HL-60/S4 (cell line): ENCODE data around the gene HSPB1.
"Not testable (repeated sequence)": the region's sequence is repeated elsewhere in the genome, so short reads cannot be mapped to it uniquely, and the experiment has no call there.

Experiments used
- in situ Hi-C: fragments of 300-500 bp; cut with MboI; formaldehyde crosslinking; loops from 2 replicates; pipeline ENCODE4 v1.14.3; 2022; ENCODE audit warnings: low sequenced_read_pairs

The HSPB1 gene

DNA sequence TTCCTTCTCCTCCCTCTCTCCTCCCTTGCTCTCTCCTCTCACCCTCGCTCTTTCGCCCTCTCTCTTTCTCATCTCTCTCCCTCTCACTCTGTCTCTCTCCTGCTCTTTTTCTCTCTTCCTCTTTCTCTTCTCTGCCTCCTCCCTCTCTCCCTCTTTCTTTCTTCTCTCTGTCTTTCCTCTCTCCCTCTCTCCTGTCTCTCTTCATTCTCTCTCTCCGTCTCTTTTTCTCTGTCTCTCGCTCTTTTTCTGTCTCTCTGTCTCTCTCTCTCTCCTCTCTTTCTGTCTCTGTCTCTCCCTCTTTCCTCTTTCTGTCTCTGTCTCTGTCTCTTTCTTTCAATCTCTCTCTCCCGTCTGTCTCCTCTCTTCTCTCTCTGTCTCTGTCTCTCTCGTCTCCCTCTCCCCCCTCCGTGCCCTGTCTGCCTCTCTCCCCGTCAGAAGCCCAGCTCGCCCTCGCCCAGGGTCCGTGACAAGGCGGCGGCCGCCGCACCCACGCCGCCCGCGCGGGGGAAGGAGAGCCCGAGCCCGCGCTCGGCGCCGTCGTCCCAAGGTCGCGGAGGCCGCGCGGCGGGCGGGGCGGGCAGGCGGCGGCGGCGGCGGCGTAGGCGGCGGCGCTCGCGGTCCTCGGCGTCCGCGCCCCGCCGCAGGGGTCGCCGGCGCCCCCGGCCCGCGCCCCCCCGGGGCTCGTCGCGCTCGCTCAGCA is 21.3 kb upstream of the HSPB1 start:
- in situ Hi-C loops = no loop called here

DNA sequence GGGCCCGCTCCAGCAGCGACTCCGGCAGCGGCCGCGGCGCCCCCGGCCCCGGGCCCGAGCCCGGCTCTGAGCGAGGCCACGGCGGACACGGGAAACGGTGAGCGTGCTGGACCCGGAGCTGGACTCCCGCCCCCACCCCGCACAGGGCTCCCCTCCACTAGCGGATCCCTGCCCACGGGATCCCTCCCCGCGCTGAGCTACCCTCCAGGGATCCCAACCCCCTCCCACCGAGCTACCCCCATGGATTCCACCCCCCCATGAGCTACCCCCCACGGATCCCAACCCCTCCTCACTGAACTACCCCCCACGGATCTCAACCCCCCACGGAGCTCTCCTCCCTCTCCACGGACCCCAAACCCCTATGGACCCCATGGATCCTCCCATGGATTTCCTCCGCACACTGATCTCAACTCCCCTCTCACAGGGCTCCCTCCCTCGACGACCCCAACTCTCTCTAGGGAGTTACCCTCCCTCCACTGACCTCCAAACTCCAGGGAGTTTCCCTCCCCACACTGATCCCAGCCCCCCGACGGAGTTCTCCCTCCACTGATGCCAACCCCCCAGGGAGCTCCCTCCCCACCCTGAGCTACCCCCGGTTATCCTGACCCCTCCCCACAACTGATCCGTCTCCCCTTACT is 20.6 kb upstream of the HSPB1 start:
- in situ Hi-C loops = no loop called here

DNA sequence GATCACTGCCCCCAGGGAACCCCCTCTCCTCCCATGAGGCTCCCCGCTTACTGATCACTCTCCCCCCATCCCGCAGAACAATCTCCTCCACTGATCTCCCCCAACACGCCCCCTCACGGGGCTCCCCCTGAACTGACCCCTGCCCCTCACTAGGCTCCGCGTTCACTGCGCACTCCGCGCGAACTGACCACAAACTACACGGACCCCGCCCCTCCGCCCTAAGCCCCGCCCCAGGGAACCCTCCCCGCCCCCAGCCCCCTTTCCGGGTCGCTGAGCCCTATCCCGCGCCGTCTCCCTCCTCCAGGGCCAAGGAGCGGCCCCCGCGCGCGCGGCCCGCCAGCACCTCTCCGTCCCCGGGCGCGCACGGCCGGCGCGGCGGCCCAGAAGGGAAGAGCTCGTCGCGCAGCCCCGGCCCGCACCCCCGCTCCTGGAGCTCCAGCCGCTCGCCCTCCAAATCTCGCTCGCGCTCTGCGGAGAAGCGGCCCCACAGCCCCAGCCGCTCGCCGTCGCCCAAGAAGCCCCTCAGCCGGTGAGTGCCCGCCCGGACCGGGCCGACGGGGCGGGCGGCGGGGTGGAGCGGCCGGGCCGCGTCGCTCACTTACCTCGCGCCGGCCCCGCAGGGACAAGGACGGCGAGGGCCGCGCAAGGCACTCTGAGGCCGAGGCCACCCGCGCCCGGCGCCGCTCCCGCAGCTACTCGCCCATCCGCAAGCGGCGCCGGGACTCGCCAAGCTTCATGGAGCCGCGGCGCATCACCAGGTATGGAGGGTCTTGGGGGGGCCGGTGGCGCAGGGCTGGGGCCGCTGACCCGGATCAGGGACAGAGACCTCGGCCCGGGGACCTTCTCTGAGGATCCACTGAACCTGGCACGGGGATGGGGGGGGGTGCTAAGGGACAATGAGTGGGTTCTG is 19.9 kb upstream of the HSPB1 start:
- in situ Hi-C loops = no loop called here

DNA sequence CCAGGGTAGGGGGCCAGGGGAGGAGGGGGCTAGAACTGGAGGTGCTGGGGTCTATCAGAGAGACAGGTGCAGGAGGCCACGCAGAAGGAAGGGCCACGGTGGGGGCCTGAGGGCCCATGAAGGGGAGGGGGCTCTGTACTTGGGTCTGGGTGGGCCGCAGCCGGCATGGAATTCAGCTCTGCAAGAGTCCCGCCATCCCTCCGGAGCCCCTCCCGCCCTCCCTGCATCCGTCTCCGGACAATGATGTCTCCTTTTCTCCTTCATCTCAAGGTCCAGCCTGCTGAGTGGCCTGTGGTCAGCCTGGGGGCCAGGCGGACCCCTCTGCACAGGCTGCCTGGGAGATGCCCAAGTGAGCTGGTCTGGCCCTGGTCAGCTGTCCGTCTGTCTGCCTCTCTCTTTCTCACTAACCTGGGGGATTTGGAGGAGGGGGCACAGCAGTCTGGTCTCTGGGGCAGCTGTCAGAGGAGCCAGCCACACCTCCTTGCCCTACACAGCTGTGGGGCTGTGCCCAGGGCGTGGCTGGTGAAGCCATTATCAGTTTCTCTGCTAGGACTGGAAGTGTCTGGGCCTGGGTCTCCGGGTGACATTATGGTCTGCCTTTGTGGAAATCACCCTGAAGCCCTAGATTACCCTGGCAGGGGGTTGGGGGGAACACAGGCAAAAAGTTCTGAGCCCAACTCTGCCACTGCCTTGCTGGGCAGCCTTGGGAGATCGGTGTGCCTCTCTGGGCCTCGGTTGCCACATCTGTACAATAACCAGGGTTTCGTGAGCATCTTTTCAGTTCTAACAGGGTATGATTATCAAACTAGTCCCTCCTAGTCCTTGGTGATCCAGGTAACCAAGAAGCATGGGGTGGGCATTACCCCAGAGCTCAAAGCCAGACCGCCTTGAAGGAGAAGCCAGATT is 19.0 kb upstream of the HSPB1 start:
- in situ Hi-C loops = no loop called here

DNA sequence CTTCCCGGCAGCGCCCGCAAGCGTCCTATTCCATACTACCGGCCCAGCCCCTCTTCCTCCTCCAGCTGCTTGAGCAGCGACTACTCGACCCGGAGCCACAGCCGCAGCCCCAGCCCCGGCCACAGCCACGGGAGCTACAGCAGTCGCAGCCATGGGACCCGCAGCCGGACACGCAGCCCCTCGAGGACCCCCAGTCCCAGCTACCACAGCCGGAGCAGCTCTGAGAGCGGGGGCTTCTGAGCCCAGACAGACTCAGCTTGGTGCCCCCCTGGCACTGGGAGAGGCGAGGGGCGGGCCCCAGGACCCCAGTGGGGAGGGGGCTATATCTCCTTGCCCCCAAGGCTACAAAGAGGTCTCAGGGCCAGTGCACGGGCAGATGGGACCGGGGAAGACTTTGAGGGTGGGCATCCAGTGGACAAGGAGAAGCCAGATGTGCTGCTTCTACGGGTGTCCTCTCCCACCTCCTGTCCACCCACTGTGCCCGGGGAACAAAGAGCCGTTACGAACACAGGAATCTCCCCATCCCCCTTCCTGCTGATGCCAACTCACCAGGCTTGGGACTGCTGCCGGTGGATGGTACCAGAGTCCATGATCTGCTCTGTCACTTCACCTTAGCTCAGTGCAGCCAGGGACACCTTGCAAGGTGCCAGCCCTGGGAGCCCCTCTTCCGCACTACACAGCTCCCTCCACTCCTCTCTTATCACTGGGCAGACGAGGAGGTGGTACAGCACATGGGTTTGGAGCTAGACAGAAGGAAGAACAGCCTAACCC is 16.7 kb upstream of the HSPB1 start:
- in situ Hi-C loops = no loop called here

DNA sequence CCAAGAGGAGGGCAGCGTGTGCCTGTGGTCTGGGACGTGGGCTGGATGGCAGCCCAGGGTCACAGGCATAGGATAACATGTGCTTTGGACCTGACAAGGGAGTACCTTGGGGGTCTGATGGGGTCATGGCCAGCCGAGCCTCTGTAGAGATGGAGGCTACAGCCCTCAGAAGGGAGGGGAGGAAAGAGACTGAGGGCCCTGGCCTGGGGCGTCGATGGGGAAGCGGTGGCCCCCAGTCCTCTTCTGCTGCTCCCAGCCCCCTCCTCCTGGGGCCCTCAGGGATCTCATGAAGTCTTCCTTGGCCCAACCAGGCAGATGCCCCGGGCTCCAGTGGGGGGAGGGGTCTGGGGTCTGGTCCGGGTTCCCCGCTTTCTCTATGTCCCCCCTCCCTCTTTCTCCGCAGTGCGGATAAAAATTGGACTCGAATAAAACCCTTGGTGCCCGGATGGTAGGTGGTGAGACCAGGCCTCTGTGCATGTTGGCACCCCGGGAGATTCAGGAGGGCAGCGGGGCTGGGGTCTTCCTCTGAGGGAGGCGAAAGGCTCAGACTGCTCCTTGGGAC is 15.6 kb upstream of the HSPB1 start:
- in situ Hi-C loops = no loop called here

DNA sequence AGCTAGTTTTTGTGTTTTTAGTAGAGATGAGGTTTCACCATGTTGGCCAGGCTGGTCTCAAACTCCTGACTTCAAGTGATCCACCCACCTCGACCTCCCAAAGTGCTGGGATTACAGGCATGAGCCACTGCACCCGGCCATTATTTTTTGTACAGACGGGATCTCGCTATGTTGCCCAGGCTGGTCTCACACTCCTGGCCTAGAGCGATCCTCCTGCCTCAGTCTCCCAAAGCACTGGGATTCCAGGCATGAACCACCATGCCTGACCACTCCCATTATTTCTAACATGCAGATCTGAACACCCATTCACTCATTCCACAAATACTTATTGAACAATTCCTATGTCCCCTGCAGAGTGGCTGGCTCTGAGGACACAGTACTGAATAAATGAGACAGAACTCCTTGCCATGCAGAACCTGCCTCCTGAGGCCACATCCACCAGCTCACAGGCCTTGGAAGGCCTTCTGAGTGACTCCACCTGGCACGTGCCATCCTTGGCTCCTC is 11.6 kb upstream of the HSPB1 start:
- in situ Hi-C loops = not testable (repeated sequence)

DNA sequence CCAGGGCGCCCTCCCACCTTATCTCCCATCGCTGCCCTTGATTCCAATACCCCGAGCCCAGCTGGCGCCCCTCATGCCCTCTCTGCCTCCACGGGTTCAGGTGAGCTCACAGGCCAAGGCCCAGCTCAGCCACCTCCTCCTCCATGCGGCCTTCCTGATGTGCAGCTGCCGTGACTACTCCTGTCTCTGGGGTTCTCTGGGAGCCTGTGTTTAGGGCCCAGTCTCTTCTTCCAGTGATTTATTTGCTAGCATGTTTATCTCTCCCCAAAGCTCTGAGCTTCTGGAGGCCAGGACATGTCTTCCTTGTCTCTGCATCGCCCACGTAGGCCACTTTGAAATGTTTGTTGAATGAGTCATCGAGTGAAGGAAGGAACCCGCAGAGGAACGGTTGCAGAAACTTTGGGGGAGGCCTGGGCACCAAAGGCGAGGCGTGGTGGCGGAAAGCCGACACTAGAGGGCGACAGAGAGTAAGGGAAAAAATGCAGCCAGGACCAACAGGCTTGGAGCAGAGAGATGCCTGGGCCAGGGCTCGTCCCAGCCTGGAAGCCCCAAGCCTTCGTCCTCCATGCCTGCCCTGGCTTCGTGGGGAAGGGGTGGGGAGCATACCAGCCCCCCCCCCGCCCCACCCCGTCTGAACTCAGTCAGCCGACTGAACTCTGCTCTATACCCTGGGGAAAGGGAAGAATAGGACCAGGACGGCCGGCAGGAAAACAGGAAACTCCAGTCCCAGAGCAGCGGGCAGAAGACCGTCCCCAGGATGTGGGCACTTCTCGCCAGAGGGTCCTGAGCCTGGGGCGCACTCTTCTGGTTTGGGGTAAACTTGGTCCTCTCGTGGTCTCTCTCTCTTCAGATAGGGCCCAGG is 10.9 kb upstream of the HSPB1 start:
- in situ Hi-C loops = no loop called here

DNA sequence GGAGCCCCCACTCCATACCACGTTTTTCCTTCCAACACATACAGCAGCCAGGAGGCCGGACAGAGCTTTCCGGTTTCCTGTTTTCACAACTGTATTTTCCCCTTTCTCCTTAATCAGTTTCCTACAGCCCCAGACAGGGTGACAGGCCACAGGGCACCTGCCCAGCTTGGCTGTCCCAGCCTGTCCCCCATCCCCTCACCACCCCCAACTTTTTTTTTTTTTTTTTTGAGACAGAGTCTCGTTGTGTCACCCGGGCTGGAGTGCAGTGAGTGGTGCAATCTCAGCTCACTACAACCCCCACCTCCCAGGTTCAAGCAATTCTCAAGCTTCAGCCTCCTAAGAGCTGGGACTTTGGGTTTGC is 10.3 kb upstream of the HSPB1 start:
- in situ Hi-C loops = no loop called here

DNA sequence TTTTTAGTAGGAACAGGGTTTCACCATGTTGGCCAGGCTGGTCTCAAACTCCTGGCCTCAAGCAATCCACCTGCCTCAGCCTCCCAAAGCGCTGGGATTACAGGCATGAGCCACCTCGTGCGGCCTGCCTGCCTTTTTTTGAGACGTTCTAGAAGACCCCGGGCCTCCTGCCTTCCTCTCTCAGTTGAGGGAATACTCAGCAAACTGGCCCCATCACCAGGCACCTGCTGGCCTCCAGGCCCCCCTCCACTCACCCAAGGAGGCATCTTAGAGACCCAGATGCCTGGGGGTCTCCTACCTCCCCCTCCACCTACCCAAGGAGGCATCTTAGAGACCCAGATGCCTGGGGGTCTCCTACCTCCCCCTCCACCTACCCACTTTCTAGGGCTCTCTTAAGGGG is 9.6 kb upstream of the HSPB1 start:
- in situ Hi-C loops = not testable (repeated sequence)

DNA sequence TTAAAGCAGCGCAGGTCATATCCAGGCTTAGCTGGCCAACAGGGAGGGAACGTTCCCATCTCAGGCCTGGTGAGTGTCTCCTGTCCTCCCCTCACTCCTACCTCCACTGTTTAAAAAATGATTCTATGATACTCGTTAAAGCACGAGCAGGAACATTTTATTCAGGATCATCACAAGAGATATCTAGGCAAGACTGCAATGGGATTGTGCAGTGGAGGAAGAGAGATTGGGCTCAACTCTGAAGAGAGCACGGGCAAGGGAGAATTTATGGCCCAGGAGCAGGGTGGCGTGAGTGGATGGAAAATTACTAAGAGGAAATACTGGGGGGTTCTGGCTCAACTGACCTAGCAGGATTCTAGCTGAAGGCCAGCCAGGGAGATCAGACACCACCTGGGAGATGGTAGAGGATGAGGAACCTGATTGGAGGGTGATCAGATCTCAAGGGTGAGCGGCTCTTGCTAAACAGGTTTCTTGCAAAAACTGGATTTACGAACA is 9.0 kb upstream of the HSPB1 start:
- in situ Hi-C loops = no loop called here

DNA sequence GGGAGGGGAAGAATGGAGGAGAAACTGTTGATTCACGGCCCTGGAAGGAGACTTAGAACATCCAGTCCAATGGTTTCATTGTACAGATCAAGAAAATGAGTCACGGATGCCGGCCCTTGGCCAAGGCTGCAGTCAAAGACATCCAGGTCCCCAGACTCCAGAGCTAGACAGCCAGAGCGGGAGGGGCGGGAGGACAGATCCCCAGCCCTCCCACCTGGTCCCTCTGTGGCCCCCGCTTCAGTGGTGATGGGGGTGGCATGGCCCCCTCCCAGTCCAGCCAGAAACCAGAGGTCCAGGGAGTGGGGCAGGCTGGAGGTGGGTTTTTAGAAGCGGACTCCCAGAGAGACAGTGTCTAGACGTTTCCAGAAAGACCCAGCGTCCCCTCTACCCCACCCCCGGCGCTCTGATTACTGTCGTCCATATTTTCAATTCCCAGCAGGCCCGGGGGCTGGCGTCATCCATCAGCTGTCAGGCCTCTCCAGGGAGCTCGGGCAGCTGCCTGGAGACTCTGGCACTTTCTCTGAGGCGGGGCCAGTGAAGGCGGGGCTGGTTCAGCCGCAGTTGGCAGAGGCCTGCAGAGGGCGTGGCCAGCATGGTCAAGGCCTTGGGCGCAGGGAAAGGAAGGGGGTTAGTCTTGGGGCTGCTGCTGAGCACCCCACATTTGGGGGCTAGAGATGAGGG is 8.0 kb upstream of the HSPB1 start:
- in situ Hi-C loops = no loop called here

DNA sequence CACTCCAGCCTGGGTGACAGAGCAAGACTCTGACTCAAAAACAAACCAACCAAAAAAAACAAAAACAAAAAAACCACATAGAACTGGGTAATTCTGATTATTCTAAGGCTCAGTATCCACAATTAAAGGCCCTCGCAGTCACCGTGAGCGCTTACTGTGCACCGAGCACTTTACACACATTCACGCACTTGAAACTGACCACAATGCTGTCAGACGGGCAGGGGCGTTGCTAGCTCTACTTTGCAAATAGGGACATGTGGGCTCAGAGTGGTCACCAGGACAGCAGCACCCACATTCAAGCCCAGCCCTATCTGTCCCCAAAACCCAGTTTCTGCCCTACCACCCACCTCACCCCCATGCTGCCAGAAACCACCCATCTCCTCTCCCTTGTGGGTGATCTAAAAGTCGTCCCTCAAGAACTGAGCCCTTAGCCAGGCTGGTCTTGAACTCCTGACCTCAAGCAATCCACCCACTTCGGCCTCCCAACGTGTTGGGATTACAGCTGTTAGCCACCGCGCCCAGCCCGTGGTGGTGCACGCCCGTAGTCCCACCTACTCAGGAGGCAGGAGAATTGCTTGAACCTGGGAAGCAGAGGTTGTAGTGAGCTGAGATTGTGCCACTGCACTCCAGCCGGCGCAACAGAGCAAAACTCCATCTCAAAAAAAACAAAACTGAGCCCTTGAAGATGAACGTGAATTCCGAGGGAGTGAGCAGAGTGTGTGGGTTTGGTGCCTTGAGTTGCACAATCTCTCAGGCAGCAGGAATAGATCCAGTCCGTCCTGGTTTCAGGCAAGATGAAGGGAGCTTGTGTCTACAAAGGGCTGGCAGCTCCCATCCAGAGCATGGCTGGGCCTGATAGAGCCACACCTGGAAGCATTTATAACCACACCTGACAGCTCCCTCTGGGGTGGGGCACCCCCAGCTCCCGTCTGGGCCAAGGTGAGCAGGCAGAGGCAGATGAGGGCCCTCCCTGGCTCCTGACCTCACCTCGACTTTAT is 5.4 kb upstream of the HSPB1 start:
- in situ Hi-C loops = no loop called here

DNA sequence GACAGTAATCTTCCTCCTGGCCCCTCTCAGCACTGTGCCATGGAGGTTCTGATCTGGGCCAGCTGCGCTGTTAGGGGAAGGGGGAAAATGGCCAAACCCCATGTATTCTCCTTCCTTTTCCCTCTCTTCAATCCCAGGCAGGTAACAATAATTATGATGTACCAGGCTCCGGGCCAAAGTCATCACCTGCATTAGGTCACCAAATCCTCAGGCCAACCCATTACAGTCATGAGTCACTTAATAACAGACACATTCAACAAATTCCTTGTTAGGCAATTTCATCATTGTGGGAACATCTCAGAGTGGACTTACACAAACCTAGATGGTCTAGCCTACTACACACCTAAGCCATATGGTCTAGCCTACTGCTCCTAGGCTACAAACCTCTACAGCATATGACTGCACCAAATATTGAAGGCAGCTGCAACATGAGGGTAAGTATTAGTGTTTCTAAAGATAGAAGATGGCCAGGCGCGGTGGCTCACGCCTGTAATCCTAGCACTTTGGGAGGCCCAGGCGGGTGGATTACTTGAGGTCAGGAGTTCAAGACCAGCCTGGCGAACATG is 2.2 kb upstream of the HSPB1 start:
- in situ Hi-C loops = loop anchor here (25.0 kb wide), 1 partner anchor 438 kb away; no protein-coding TSS in a partner anchor

DNA sequence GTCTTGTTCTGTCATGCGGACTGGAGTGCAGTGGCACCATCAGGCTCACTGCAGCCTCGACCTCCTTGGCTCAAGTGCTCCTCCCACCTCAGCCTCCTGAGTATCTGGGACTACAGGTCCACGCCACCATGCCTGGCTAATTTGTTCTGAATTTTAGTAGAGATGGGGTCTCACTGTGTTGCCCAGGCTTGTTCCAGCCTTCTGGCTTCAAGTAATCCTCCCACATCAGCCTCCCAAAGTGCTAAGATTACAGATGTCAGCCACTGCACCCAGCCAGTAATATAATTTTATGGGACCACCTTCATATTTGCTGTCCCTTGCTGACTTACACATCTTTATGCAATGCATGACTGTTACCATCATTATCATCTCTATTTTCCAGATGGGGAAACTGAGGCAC is 1.5 kb upstream of the HSPB1 start:
- in situ Hi-C loops = loop anchor here (25.0 kb wide), 1 partner anchor 439 kb away; no protein-coding TSS in a partner anchor
